GM23338 (cell line): ENCODE data around the gene KIF1A. TPM values are rescaled to one million over a fixed set of nuclear protein-coding genes. Genes with fewer than 3 reads are reported as not detected.

Source experiments
- ATAC-seq: fragments of 200-7000 bp; cut with Tn5 transposase; 3 replicates; pipeline ENCODE4 v1.9.1; 2020
- DNase-seq: peaks from one replicate; pipeline ENCODE4 v3.0.0-alpha.2; 2015; ENCODE audit warnings: low spot score
- H2AFZ ChIP-seq: fragments of 200-600 bp; sonication (generic); 2 replicates; pipeline ENCODE4 v1.8.0; 2016; ENCODE audit warnings: antibody characterized with exemption, mild to moderate bottlenecking, moderate library complexity
- H3F3A ChIP-seq: fragments of 200-600 bp; sonication (generic); replicated peaks from 2 replicates; pipeline ENCODE4 v1.8.0; 2017; ENCODE audit warnings: antibody characterized with exemption, mixed run types, low read depth
- H3K27ac ChIP-seq: fragments of 200-600 bp; sonication (generic); 2 replicates; pipeline ENCODE4 v1.6.1; 2016; ENCODE audit warnings: low read depth
- H3K27me3 ChIP-seq: fragments of 200-600 bp; sonication (generic); 2 replicates; pipeline ENCODE4 v1.8.0; 2016; ENCODE audit warnings: mild to moderate bottlenecking, mixed run types, moderate library complexity; ENCODE audit not compliant: insufficient read depth
- H3K36me3 ChIP-seq: fragments of 200-600 bp; sonication (generic); 2 replicates; pipeline ENCODE4 v1.8.0; 2016; ENCODE audit warnings: mild to moderate bottlenecking; ENCODE audit not compliant: insufficient read depth
- H3K4me1 ChIP-seq: fragments of 200-600 bp; sonication (generic); 2 replicates; pipeline ENCODE4 v1.8.0; 2016; ENCODE audit warnings: mild to moderate bottlenecking, moderate library complexity; ENCODE audit not compliant: insufficient read depth
- H3K4me2 ChIP-seq: fragments of 200-600 bp; sonication (generic); 2 replicates; pipeline ENCODE4 v1.7.1; 2017; ENCODE audit warnings: mixed run types
- H3K4me3 ChIP-seq: fragments of 200-600 bp; sonication (generic); 2 replicates; pipeline ENCODE4 v1.6.1; 2016; ENCODE audit warnings: mixed run types
- H3K79me2 ChIP-seq: fragments of 200-600 bp; sonication (generic); replicated peaks from 2 replicates; pipeline ENCODE4 v1.8.0; 2017; ENCODE audit warnings: mild to moderate bottlenecking; ENCODE audit not compliant: insufficient read depth
- H3K9me2 ChIP-seq: fragments of 200-600 bp; sonication (generic); 2 replicates; pipeline ENCODE4 v1.8.0; 2017; ENCODE audit not compliant: insufficient read depth
- H4K20me1 ChIP-seq: fragments of 200-600 bp; sonication (generic); replicated peaks from 2 replicates; pipeline ENCODE4 v1.8.0; 2017; ENCODE audit warnings: mild to moderate bottlenecking; ENCODE audit not compliant: insufficient read depth
- H3K27ac Mint-ChIP-seq: 2 replicates; pipeline ENCODE4 v1.8.0; 2020; ENCODE audit warnings: inconsistent platforms, mild to moderate bottlenecking, moderate library complexity, mixed read lengths
- H3K27me3 Mint-ChIP-seq: 3 replicates; pipeline ENCODE4 v1.8.0; 2022; ENCODE audit warnings: low read depth, mild to moderate bottlenecking, moderate library complexity, mixed read lengths, inconsistent platforms; ENCODE audit not compliant: insufficient read depth, poor library complexity
- H3K36me3 Mint-ChIP-seq: 3 replicates; pipeline ENCODE4 v1.8.0; 2021; ENCODE audit warnings: low read depth, mild to moderate bottlenecking, inconsistent platforms, moderate library complexity, mixed read lengths
- H3K4me1 Mint-ChIP-seq: 3 replicates; pipeline ENCODE4 v1.8.0; 2020; ENCODE audit warnings: mild to moderate bottlenecking, inconsistent platforms, mixed read lengths
- H3K4me3 Mint-ChIP-seq: 3 replicates; pipeline ENCODE4 v1.8.0; 2021; ENCODE audit warnings: moderate library complexity, mild to moderate bottlenecking, inconsistent platforms, mixed read lengths
- H3K9me3 Mint-ChIP-seq: 3 replicates; pipeline ENCODE4 v1.8.0; 2020; ENCODE audit warnings: moderate library complexity, mild to moderate bottlenecking, inconsistent platforms, mixed read lengths
- CREB1 ChIP-seq: fragments of 250-450 bp; sonication (Bioruptor Pico); IDR thresholded peaks from 2 replicates; pipeline ENCODE4 v1.5.0; 2020; ENCODE audit warnings: low read depth, mild to moderate bottlenecking, moderate library complexity
- CTCF ChIP-seq, 2 experiments: fragments of 200-600 bp in 1 of 2; sonication (generic) in 1 of 2; conservative IDR thresholded peaks; 2 replicates each; pipeline versions ENCODE4 v1.5.1 to v1.6.1; 2016 to 2017; ENCODE audit warnings: antibody characterized with exemption in 2 of 2, low read depth in 2 of 2, mild to moderate bottlenecking in 2 of 2, moderate library complexity in 1 of 2
- EZH2 ChIP-seq: fragments of 200-600 bp; sonication (generic); IDR thresholded peaks from one replicate; pipeline ENCODE4 v1.8.0; 2017; ENCODE audit warnings: antibody characterized with exemption, mild to moderate bottlenecking, low read depth; ENCODE audit not compliant: unreplicated experiment
- JUNB ChIP-seq: IDR thresholded peaks from one replicate; pipeline ENCODE4 v1.6.1; 2016; ENCODE audit warnings: antibody characterized with exemption; ENCODE audit not compliant: unreplicated experiment
- NANOG ChIP-seq: IDR thresholded peaks from 2 replicates; pipeline ENCODE4 v1.6.1; 2016; ENCODE audit warnings: antibody characterized with exemption, borderline replicate concordance
- POLR2AphosphoS5 ChIP-seq: IDR thresholded peaks from 2 replicates; pipeline ENCODE4 v1.6.1; 2016; ENCODE audit warnings: antibody characterized with exemption, low read depth
- REST ChIP-seq: IDR thresholded peaks from one replicate; pipeline ENCODE4 v1.6.1; 2018; ENCODE audit warnings: antibody characterized with exemption; ENCODE audit not compliant: unreplicated experiment
- STAT1 ChIP-seq: IDR thresholded peaks from one replicate; pipeline ENCODE4 v1.6.1; 2016; ENCODE audit warnings: antibody characterized with exemption; ENCODE audit not compliant: unreplicated experiment
- ZNF114 ChIP-seq: fragments of 250-450 bp; sonication (Bioruptor Pico); IDR thresholded peaks from 2 replicates; pipeline ENCODE4 v1.5.0; 2020; ENCODE audit warnings: mild to moderate bottlenecking, moderate library complexity
- ZNF331 ChIP-seq: fragments of 250-450 bp; sonication (Bioruptor Pico); IDR thresholded peaks from 2 replicates; pipeline ENCODE4 v1.5.0; 2020; ENCODE audit warnings: low read depth, mild to moderate bottlenecking, moderate library complexity
- polyA plus RNA-seq: library from polyadenylated mRNA; unstranded; fragments of >200 nt; fragmentation: Nextera tagmentation; extraction: Ambion mirVana; gene quantifications from 2 replicates; pipeline ENCODE4 v1.2.1, GENCODE V29; 2016
- total RNA-seq: library from RNA; depleted of rRNA; stranded (reverse); fragments of >200 nt; shearing (Covaris generic); gene quantifications from 2 replicates; pipeline ENCODE4 v1.2.3, GENCODE V29; 2014

Gene KIF1A
- total and polyA plus RNA-seq, 2 experiments from 2014 or later = 169 to 214 TPM

GRCh38 chr2:240792629-240793312, 27.2 kb downstream of the KIF1A start (continued):
- TF ChIP-seq CTCF (conservative IDR thresholded peaks at IDR 0.05; ENCODE audit: low read depth in 2 of 2) (no peak), ZNF114 (CRISPR knock-in tag) (no peak), CREB1 (CRISPR knock-in tag) (no peak), REST (no peak), NANOG (no peak), STAT1 (no peak)

- H3K9me3 Mint-ChIP-seq = no peaks in the 10 kb centered on the region
- Histone ChIP-seq H3K36me3 (peaks cover 6% of the 10 kb centered on the region; the same call in 1 of the 2 replicates), H4K20me1 (peaks cover 39% of the 10 kb centered on the region), H3K27ac (no peak overlapping the region), H3K4me3 (no peak overlapping the region), H2AFZ (no peak overlapping the region), H3K4me2 (no peak overlapping the region), H3K9me2 (no peaks in the 10 kb centered on the region), H3K27me3 (no peaks in the 10 kb centered on the region), H3K4me1 (no peaks in the 10 kb centered on the region), H3F3A (no peaks in the 10 kb centered on the region), H3K79me2 (peaks cover 52% of the 10 kb centered on the region)
- H3K4me3 Mint-ChIP-seq = no peak overlapping the region
- H3K27ac Mint-ChIP-seq = 0 out of 2 replicates have a peak overlapping the region, but pooled peaks have one; percentile 88
- no peak for DNase-seq
- peaks cover 23% of the 10 kb centered on the region for H3K4me1 Mint-ChIP-seq
- peaks cover 55% of the 10 kb centered on the region for H3K36me3 Mint-ChIP-seq
- peak; percentile 9; the same call in 2 of the 3 replicates for ATAC-seq
- peaks cover 16% of the 10 kb centered on the region for H3K27me3 Mint-ChIP-seq
- TF ChIP-seq REST (no peak), STAT1 (no peak), CTCF (conservative IDR thresholded peaks at IDR 0.05; ENCODE audit: low read depth in 2 of 2) (no peak), POLR2AphosphoS5 (no peak), NANOG (no peak), EZH2 (no peak), ZNF331 (CRISPR knock-in tag) (no peak), JUNB (no peak)
Measured at GRCh38 chr2:240791821-240792628, 28.0 kb downstream of the KIF1A start.
